ENCODE measurements around the gene POC1A.

DNA sequence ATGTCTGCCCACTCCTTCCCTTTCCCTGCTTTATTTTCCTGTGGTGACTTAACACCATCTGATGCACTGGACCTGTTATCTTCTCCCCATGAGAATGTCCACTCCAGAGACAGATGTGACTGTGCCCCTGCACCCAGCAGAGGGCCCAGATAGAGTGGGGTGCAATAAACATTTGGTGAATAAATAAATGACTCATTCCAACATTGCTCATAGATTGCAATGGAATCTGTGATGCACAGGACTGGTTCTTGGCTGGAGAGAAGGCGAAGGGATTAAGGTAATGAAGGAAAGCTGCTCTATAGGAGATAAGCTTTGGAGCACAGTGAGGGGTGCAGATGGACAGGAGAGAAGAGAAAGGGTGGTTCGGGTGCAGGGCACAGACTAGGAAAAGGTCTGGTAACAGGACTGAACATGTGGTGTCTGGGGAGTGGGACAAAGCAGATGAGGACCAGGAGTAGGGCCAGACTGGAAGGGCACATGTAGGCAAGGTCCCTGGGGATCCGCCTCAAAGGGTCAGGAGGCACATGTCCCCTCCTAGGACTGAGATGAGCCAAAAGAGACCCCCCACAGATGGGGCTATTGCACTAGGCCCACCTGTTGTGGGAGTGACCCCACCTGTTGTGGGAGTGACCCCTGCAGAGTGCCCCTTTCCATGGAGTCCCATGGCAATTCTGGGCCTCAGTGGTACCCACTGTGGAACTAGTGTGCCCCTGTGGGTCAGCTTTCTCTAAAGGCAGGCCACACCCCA, 17.5 kb upstream of the POC1A start:
- TF ChIP-seq, protein P1, sequence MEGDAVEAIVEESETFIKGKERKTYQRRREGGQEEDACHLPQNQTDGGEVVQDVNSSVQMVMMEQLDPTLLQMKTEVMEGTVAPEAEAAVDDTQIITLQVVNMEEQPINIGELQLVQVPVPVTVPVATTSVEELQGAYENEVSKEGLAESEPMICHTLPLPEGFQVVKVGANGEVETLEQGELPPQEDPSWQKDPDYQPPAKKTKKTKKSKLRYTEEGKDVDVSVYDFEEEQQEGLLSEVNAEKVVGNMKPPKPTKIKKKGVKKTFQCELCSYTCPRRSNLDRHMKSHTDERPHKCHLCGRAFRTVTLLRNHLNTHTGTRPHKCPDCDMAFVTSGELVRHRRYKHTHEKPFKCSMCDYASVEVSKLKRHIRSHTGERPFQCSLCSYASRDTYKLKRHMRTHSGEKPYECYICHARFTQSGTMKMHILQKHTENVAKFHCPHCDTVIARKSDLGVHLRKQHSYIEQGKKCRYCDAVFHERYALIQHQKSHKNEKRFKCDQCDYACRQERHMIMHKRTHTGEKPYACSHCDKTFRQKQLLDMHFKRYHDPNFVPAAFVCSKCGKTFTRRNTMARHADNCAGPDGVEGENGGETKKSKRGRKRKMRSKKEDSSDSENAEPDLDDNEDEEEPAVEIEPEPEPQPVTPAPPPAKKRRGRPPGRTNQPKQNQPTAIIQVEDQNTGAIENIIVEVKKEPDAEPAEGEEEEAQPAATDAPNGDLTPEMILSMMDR (IDR thresholded peaks at IDR 0.05; ENCODE audit: low read depth, low read length), result no peak
- TF ChIP-seq EZH2phosphoT487 (IDR thresholded peaks at IDR 0.05; ENCODE audit: low read depth), result no peak
